Measurements from ENCODE around the gene SH2D3C. TPM values are rescaled to one million over a fixed set of nuclear protein-coding genes. Genes with fewer than 3 reads are reported as not detected.
A peak's percentile ranks its signal among the peaks of the same experiment; 100 is the strongest.

The SH2D3C gene
- total and polyA plus RNA-seq, 5 donors from 2014 or later: 17.7 to 39.3 (median 24.2) TPM

- Histone ChIP-seq H3K4me3 (ENCODE audit: low read depth, low read length) (no peak overlapping the region), H3K36me3 (ENCODE audit: control insufficient read depth, insufficient read depth, low read length) (peaks cover 69% of the 10 kb centered on the region), H3K27me3 (ENCODE audit: control insufficient read depth, insufficient read depth, low read length) (no peaks in the 10 kb centered on the region), H3K27ac (ENCODE audit: insufficient read depth, low read length, poor library complexity, severe bottlenecking) (no peak overlapping the region), H3K9me3 (ENCODE audit: control insufficient read depth in 2 of 2, low read length in 2 of 2) (no peaks in the 10 kb centered on the region), H3K4me1 (ENCODE audit: control insufficient read depth, insufficient read depth, low read length, poor library complexity, severe bottlenecking) (no peaks in the 10 kb centered on the region)
- no peak for DNase-seq
- Mint-ChIP-seq H3K4me3 (no peak overlapping the region), H3K27ac (no peak overlapping the region), H3K4me1 (peaks cover 0 to 6% (median 5%) of the 10 kb centered on the region in 4 donors), H3K27me3 (no peaks in the 10 kb centered on the region), H3K9me3 (no peaks in the 10 kb centered on the region), H3K36me3 (peaks cover 14% of the 10 kb centered on the region)
- no peak for ATAC-seq (ENCODE audit: low read depth in 2 of 2)
Measured at GRCh38 chr9:127810378-127811187, 32.1 kb upstream of the SH2D3C start.

- peaks cover 0 to 8% (median 5%) of the 10 kb centered on the region in 4 donors for H3K4me1 Mint-ChIP-seq
- H3K9me3 ChIP-seq (ENCODE audit: control insufficient read depth in 2 of 2, low read length in 2 of 2): no peaks in the 10 kb centered on the region
- H3K9me3 Mint-ChIP-seq: no peaks in the 10 kb centered on the region
- no peak overlapping the region for H3K27ac ChIP-seq (ENCODE audit: insufficient read depth, low read length, poor library complexity, severe bottlenecking)
- no peak overlapping the region for H3K27ac Mint-ChIP-seq
- H3K4me1 ChIP-seq (ENCODE audit: control insufficient read depth, insufficient read depth, low read length, poor library complexity, severe bottlenecking): no peaks in the 10 kb centered on the region
- H3K36me3 Mint-ChIP-seq: peaks cover 14% of the 10 kb centered on the region
- ATAC-seq (ENCODE audit: low read depth in 2 of 2) (no peak), DNase-seq (no peak)
- no peaks in the 10 kb centered on the region for H3K27me3 Mint-ChIP-seq
- no peak overlapping the region for H3K4me3 ChIP-seq (ENCODE audit: low read depth, low read length)
- H3K4me3 Mint-ChIP-seq: no peak overlapping the region
- peaks cover 66% of the 10 kb centered on the region for H3K36me3 ChIP-seq (ENCODE audit: control insufficient read depth, insufficient read depth, low read length)
- no peaks in the 10 kb centered on the region for H3K27me3 ChIP-seq (ENCODE audit: control insufficient read depth, insufficient read depth, low read length)
Measured at GRCh38 chr9:127809540-127810377, 31.3 kb upstream of the SH2D3C start.

DNA sequence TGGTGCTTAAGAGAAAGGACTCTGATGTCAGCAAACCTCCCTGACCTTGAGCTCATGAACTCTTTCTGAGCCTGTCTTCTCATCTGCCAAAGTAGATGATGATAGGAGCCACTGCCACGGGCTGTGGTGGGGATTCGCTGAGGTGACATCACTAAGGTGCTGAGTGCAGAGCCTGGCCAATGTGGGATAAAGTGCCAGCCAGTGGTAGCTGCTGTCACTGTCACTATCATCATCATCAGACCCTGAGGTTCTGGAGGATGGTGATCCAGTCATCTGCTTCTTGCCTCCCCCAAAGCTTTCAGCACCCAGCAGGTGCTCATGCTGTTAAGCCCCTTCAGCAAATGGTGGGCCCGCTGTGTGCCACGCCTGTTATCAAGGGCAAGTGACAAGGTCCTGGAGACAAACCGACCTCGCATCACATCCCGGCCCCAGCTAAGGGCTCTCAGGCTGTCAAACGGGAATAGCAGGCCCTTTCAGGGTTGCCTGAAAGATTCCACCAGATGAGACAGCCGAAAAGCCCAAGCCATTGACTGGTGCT is 30.6 kb upstream of the SH2D3C start:
- H3K36me3 Mint-ChIP-seq: peaks cover 14% of the 10 kb centered on the region
- Histone ChIP-seq H3K27ac (ENCODE audit: insufficient read depth, low read length, poor library complexity, severe bottlenecking) (no peak overlapping the region), H3K4me3 (ENCODE audit: low read depth, low read length) (no peak overlapping the region), H3K27me3 (ENCODE audit: control insufficient read depth, insufficient read depth, low read length) (no peaks in the 10 kb centered on the region), H3K36me3 (ENCODE audit: control insufficient read depth, insufficient read depth, low read length) (peaks cover 63% of the 10 kb centered on the region), H3K4me1 (ENCODE audit: control insufficient read depth, insufficient read depth, low read length, poor library complexity, severe bottlenecking) (peaks cover 6% of the 10 kb centered on the region), H3K9me3 (ENCODE audit: control insufficient read depth in 2 of 2, low read length in 2 of 2) (no peaks in the 10 kb centered on the region)
- no peaks in the 10 kb centered on the region for H3K27me3 Mint-ChIP-seq
- no peak overlapping the region for H3K27ac Mint-ChIP-seq
- peak overlapping the region in 2 of 4 donors; percentile 38 to 69 for H3K4me3 Mint-ChIP-seq
- ATAC-seq (ENCODE audit: low read depth in 2 of 2) (no peak), DNase-seq (no peak)
- H3K4me1 Mint-ChIP-seq: peaks cover 0 to 15% (median 7%) of the 10 kb centered on the region in 4 donors
- H3K9me3 Mint-ChIP-seq: no peaks in the 10 kb centered on the region

GRCh38 chr9:127808347-127809001 is 30.0 kb upstream of the SH2D3C start:
- Mint-ChIP-seq H3K27ac (no peak overlapping the region), H3K36me3 (peaks cover 14% of the 10 kb centered on the region), H3K9me3 (no peaks in the 10 kb centered on the region), H3K4me3 (peak overlapping the region in 1 of 4 donors; percentile 69), H3K27me3 (no peaks in the 10 kb centered on the region), H3K4me1 (peaks cover 0 to 20% (median 10%) of the 10 kb centered on the region in 4 donors)
- no peaks in the 10 kb centered on the region for H3K9me3 ChIP-seq (ENCODE audit: control insufficient read depth in 2 of 2, low read length in 2 of 2)
- H3K27ac ChIP-seq (ENCODE audit: insufficient read depth, low read length, poor library complexity, severe bottlenecking): no peak overlapping the region
- DNase-seq (no peak), ATAC-seq (ENCODE audit: low read depth in 2 of 2) (no peak)
- H3K4me3 ChIP-seq (ENCODE audit: low read depth, low read length): no peak overlapping the region
- no peaks in the 10 kb centered on the region for H3K27me3 ChIP-seq (ENCODE audit: control insufficient read depth, insufficient read depth, low read length)
- peaks cover 12% of the 10 kb centered on the region for H3K4me1 ChIP-seq (ENCODE audit: control insufficient read depth, insufficient read depth, low read length, poor library complexity, severe bottlenecking)
- H3K36me3 ChIP-seq (ENCODE audit: control insufficient read depth, insufficient read depth, low read length): peaks cover 57% of the 10 kb centered on the region

DNA sequence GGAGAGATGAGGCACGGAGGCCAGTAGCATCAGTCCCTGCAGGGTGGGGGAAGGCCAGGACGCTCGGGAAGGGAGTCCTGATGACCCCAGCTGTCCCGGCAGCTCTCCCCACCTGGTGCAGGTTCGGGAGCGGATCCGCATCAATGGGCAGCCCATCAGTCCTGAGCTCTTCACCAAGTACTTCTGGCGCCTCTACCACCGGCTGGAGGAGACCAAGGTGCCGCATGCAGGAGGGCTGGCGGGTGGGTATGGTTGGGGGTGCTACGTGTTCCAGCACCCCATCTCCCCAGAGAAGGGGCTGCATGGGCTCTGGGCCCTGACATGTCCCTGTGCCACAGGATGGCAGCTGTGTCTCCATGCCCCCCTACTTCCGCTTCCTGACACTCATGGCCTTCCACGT is 28.4 kb upstream of the SH2D3C start:
- no peaks in the 10 kb centered on the region for H3K27me3 ChIP-seq (ENCODE audit: control insufficient read depth, insufficient read depth, low read length)
- ATAC-seq (ENCODE audit: low read depth in 2 of 2) (no peak), DNase-seq (no peak)
- H3K27ac Mint-ChIP-seq: peak overlapping the region in 1 of 3 donors; percentile 48
- H3K9me3 Mint-ChIP-seq: no peaks in the 10 kb centered on the region
- no peaks in the 10 kb centered on the region for H3K27me3 Mint-ChIP-seq
- H3K4me1 ChIP-seq (ENCODE audit: control insufficient read depth, insufficient read depth, low read length, poor library complexity, severe bottlenecking): peaks cover 24% of the 10 kb centered on the region
- no peak overlapping the region for H3K4me3 ChIP-seq (ENCODE audit: low read depth, low read length)
- peak overlapping the region in 2 of 4 donors; percentile 36 to 51 for H3K4me3 Mint-ChIP-seq
- H3K36me3 ChIP-seq (ENCODE audit: control insufficient read depth, insufficient read depth, low read length): peaks cover 42% of the 10 kb centered on the region
- no peak overlapping the region for H3K27ac ChIP-seq (ENCODE audit: insufficient read depth, low read length, poor library complexity, severe bottlenecking)
- peaks cover 14% of the 10 kb centered on the region for H3K36me3 Mint-ChIP-seq
- peaks cover 0 to 33% (median 14%) of the 10 kb centered on the region in 4 donors for H3K4me1 Mint-ChIP-seq
- H3K9me3 ChIP-seq (ENCODE audit: control insufficient read depth in 2 of 2, low read length in 2 of 2): no peaks in the 10 kb centered on the region

GRCh38 chr9:127805620-127806019 is 27.2 kb upstream of the SH2D3C start:
- peaks cover 14% of the 10 kb centered on the region for H3K36me3 Mint-ChIP-seq
- H3K9me3 Mint-ChIP-seq: no peaks in the 10 kb centered on the region
- H3K9me3 ChIP-seq (ENCODE audit: control insufficient read depth in 2 of 2, low read length in 2 of 2): no peaks in the 10 kb centered on the region
- H3K4me1 Mint-ChIP-seq: peaks cover 0 to 38% (median 16%) of the 10 kb centered on the region in 4 donors
- H3K36me3 ChIP-seq (ENCODE audit: control insufficient read depth, insufficient read depth, low read length): peaks cover 39% of the 10 kb centered on the region
- no peak overlapping the region for H3K4me3 Mint-ChIP-seq
- no peaks in the 10 kb centered on the region for H3K27me3 Mint-ChIP-seq
- H3K4me3 ChIP-seq (ENCODE audit: low read depth, low read length): no peak overlapping the region
- ATAC-seq (ENCODE audit: low read depth in 2 of 2) (no peak), DNase-seq (peak in 1 of 3 donors; percentile 49)
- no peak overlapping the region for H3K27ac ChIP-seq (ENCODE audit: insufficient read depth, low read length, poor library complexity, severe bottlenecking)
- H3K27me3 ChIP-seq (ENCODE audit: control insufficient read depth, insufficient read depth, low read length): no peaks in the 10 kb centered on the region
- peak overlapping the region in 2 of 3 donors; percentile 47 to 70 for H3K27ac Mint-ChIP-seq
- peaks cover 24% of the 10 kb centered on the region for H3K4me1 ChIP-seq (ENCODE audit: control insufficient read depth, insufficient read depth, low read length, poor library complexity, severe bottlenecking)

Data from CD4-positive, CD25-positive, alpha-beta regulatory T cell (primary cell).